Measurements from ENCODE around the gene HOGA1. TPM values are rescaled to one million over a fixed set of nuclear protein-coding genes. Genes with fewer than 3 reads are reported as not detected.

Gene HOGA1
- total RNA-seq, 1 experiment from 2014 or later = not detected

- Histone ChIP-seq H3K9ac (ENCODE audit: low read length) (no peak overlapping the region), H3K79me2 (ENCODE audit: low read length) (no peaks in the 10 kb centered on the region), H3K27ac (ENCODE audit: low read length) (no peak overlapping the region), H4K20me1 (ENCODE audit: insufficient read depth, low read depth, low read length) (no peaks in the 10 kb centered on the region), H3K4me2 (ENCODE audit: low read depth, low read length, poor library complexity, severe bottlenecking) (no peak overlapping the region), H3K9me3 (ENCODE audit: low read length) (no peaks in the 10 kb centered on the region), H3K27me3 (ENCODE audit: low read length) (no peaks in the 10 kb centered on the region), H3K4me3 (ENCODE audit: low read length) (no peak overlapping the region), H3K9me2 (replicated peaks; ENCODE audit: insufficient read depth, low read length) (no peaks in the 10 kb centered on the region), H3K36me3 (ENCODE audit: insufficient read depth, low read length) (no peaks in the 10 kb centered on the region), H3K4me1 (ENCODE audit: low read length) (no peaks in the 10 kb centered on the region; the same call in 1 of the 2 replicates), H2AFZ (ENCODE audit: low read length) (no peak overlapping the region)
- DNase-seq = no peak
These were observed 9.2 kb downstream of the HOGA1 start for GRCh38 chr10:97593421-97593820.

GRCh38 chr10:97596101-97597082 is 12.2 kb downstream of the HOGA1 start:
- H3K27me3 ChIP-seq (ENCODE audit: low read length) = no peaks in the 10 kb centered on the region
- H3K4me2 ChIP-seq (ENCODE audit: low read depth, low read length, poor library complexity, severe bottlenecking) = no peak overlapping the region
- no peaks in the 10 kb centered on the region for H3K4me1 ChIP-seq (ENCODE audit: low read length)
- H3K9ac ChIP-seq (ENCODE audit: low read length) = no peak overlapping the region
- H3K27ac ChIP-seq (ENCODE audit: low read length) = no peak overlapping the region
- no peaks in the 10 kb centered on the region for H3K9me2 ChIP-seq (replicated peaks; ENCODE audit: insufficient read depth, low read length)
- no peak overlapping the region for H3K4me3 ChIP-seq (ENCODE audit: low read length)
- DNase-seq = no peak
- H2AFZ ChIP-seq (ENCODE audit: low read length) = no peak overlapping the region
- H3K36me3 ChIP-seq (ENCODE audit: insufficient read depth, low read length) = no peaks in the 10 kb centered on the region
- no peaks in the 10 kb centered on the region for H3K79me2 ChIP-seq (ENCODE audit: low read length)
- H4K20me1 ChIP-seq (ENCODE audit: insufficient read depth, low read depth, low read length) = no peaks in the 10 kb centered on the region
- H3K9me3 ChIP-seq (ENCODE audit: low read length) = no peaks in the 10 kb centered on the region

- H3K9ac ChIP-seq (ENCODE audit: low read length) = no peak overlapping the region
These were observed 13.6 kb downstream of the HOGA1 start for GRCh38 chr10:97597778-97598177.

GRCh38 chr10:97598407-97599271 is 14.4 kb downstream of the HOGA1 start:
- no peak overlapping the region for H3K4me2 ChIP-seq (ENCODE audit: low read depth, low read length, poor library complexity, severe bottlenecking)
- H3K9me2 ChIP-seq (replicated peaks; ENCODE audit: insufficient read depth, low read length) = no peaks in the 10 kb centered on the region
- H3K9me3 ChIP-seq (ENCODE audit: low read length) = no peaks in the 10 kb centered on the region
- no peaks in the 10 kb centered on the region for H3K79me2 ChIP-seq (ENCODE audit: low read length)
- H3K27me3 ChIP-seq (ENCODE audit: low read length) = no peaks in the 10 kb centered on the region
- H2AFZ ChIP-seq (ENCODE audit: low read length) = no peak overlapping the region
- no peak overlapping the region for H3K4me3 ChIP-seq (ENCODE audit: low read length)
- no peak overlapping the region for H3K27ac ChIP-seq (ENCODE audit: low read length)
- no peaks in the 10 kb centered on the region for H3K4me1 ChIP-seq (ENCODE audit: low read length)
- no peaks in the 10 kb centered on the region for H4K20me1 ChIP-seq (ENCODE audit: insufficient read depth, low read depth, low read length)
- H3K9ac ChIP-seq (ENCODE audit: low read length) = no peak overlapping the region
- DNase-seq = no peak
- no peaks in the 10 kb centered on the region for H3K36me3 ChIP-seq (ENCODE audit: insufficient read depth, low read length)

More at GRCh38 chr10:97597778-97598177, 13.6 kb downstream of the HOGA1 start:
- Histone ChIP-seq H3K9me2 (replicated peaks; ENCODE audit: insufficient read depth, low read length) (no peaks in the 10 kb centered on the region), H3K4me3 (ENCODE audit: low read length) (no peak overlapping the region), H3K79me2 (ENCODE audit: low read length) (no peaks in the 10 kb centered on the region), H3K36me3 (ENCODE audit: insufficient read depth, low read length) (no peaks in the 10 kb centered on the region), H3K27ac (ENCODE audit: low read length) (no peak overlapping the region), H3K27me3 (ENCODE audit: low read length) (no peaks in the 10 kb centered on the region), H2AFZ (ENCODE audit: low read length) (no peak overlapping the region), H4K20me1 (ENCODE audit: insufficient read depth, low read depth, low read length) (no peaks in the 10 kb centered on the region), H3K4me2 (ENCODE audit: low read depth, low read length, poor library complexity, severe bottlenecking) (no peak overlapping the region), H3K9me3 (ENCODE audit: low read length) (no peaks in the 10 kb centered on the region), H3K4me1 (ENCODE audit: low read length) (no peaks in the 10 kb centered on the region)
- DNase-seq = no peak

GRCh38 chr10:97599272-97599619 is 15.1 kb downstream of the HOGA1 start:
- Histone ChIP-seq H3K79me2 (ENCODE audit: low read length) (no peaks in the 10 kb centered on the region), H3K9me3 (ENCODE audit: low read length) (no peaks in the 10 kb centered on the region), H3K27ac (ENCODE audit: low read length) (no peak overlapping the region), H3K27me3 (ENCODE audit: low read length) (no peaks in the 10 kb centered on the region), H3K4me3 (ENCODE audit: low read length) (no peak overlapping the region), H3K4me2 (ENCODE audit: low read depth, low read length, poor library complexity, severe bottlenecking) (no peak overlapping the region), H4K20me1 (ENCODE audit: insufficient read depth, low read depth, low read length) (no peaks in the 10 kb centered on the region), H3K36me3 (ENCODE audit: insufficient read depth, low read length) (no peaks in the 10 kb centered on the region), H3K9me2 (replicated peaks; ENCODE audit: insufficient read depth, low read length) (no peaks in the 10 kb centered on the region), H3K4me1 (ENCODE audit: low read length) (no peaks in the 10 kb centered on the region), H2AFZ (ENCODE audit: low read length) (no peak overlapping the region), H3K9ac (ENCODE audit: low read length) (no peak overlapping the region)
- no peak for DNase-seq

- Histone ChIP-seq H3K4me2 (ENCODE audit: low read depth, low read length, poor library complexity, severe bottlenecking) (no peak overlapping the region), H4K20me1 (ENCODE audit: insufficient read depth, low read depth, low read length) (no peaks in the 10 kb centered on the region), H3K9me2 (replicated peaks; ENCODE audit: insufficient read depth, low read length) (no peaks in the 10 kb centered on the region), H3K79me2 (ENCODE audit: low read length) (no peaks in the 10 kb centered on the region), H3K9me3 (ENCODE audit: low read length) (no peaks in the 10 kb centered on the region), H3K27ac (ENCODE audit: low read length) (no peak overlapping the region), H3K36me3 (ENCODE audit: insufficient read depth, low read length) (no peaks in the 10 kb centered on the region), H3K4me1 (ENCODE audit: low read length) (no peaks in the 10 kb centered on the region), H3K27me3 (ENCODE audit: low read length) (no peaks in the 10 kb centered on the region), H3K9ac (ENCODE audit: low read length) (no peak overlapping the region), H3K4me3 (ENCODE audit: low read length) (no peak overlapping the region), H2AFZ (ENCODE audit: low read length) (no peak overlapping the region)
- DNase-seq = no peak
These were observed 16.4 kb downstream of the HOGA1 start for GRCh38 chr10:97600616-97601015.

GRCh38 chr10:97601268-97602215 is 17.4 kb downstream of the HOGA1 start:
- H3K4me1 ChIP-seq (ENCODE audit: low read length) = no peaks in the 10 kb centered on the region
- H3K4me2 ChIP-seq (ENCODE audit: low read depth, low read length, poor library complexity, severe bottlenecking) = no peak overlapping the region
- H3K9ac ChIP-seq (ENCODE audit: low read length) = no peak overlapping the region
- H4K20me1 ChIP-seq (ENCODE audit: insufficient read depth, low read depth, low read length) = no peaks in the 10 kb centered on the region
- H3K27ac ChIP-seq (ENCODE audit: low read length) = no peak overlapping the region
- no peaks in the 10 kb centered on the region for H3K27me3 ChIP-seq (ENCODE audit: low read length)
- H3K4me3 ChIP-seq (ENCODE audit: low read length) = no peak overlapping the region
- no peaks in the 10 kb centered on the region for H3K79me2 ChIP-seq (ENCODE audit: low read length)
- no peaks in the 10 kb centered on the region for H3K9me2 ChIP-seq (replicated peaks; ENCODE audit: insufficient read depth, low read length)
- H3K36me3 ChIP-seq (ENCODE audit: insufficient read depth, low read length) = no peaks in the 10 kb centered on the region
- no peak for DNase-seq
- H3K9me3 ChIP-seq (ENCODE audit: low read length) = no peaks in the 10 kb centered on the region
- no peak overlapping the region for H2AFZ ChIP-seq (ENCODE audit: low read length)
